GM12878 (cell line): Measurements from ENCODE around the gene GPC5. TPM values are rescaled to one million over a fixed set of nuclear protein-coding genes. Genes with fewer than 3 reads are reported as not detected.

Experiments
- ATAC-seq: fragments of 200-7000 bp; cut with Tn5 transposase; 3 replicates; pipeline ENCODE4 v1.9.1; 2020; ENCODE audit warnings: mild to moderate bottlenecking, moderate library complexity
- BruUV-seq: library from RNA; stranded (reverse); fragments of 400-500 nt; replicated peaks from 2 replicates; lab custom pipeline; 2021; lab: Mats Ljungman, UMichigan
- CTCF ChIA-PET: fragments of 300-600 bp; sonication (Branson Sonifier 250); formaldehyde crosslinking; extraction: SDS; loops from one replicate; lab custom pipeline; 2021; ENCODE audit warnings: inconsistent platforms; lab: Yijun Ruan, JAX
- POLR2A ChIA-PET: fragments of 350-600 bp; formaldehyde crosslinking; extraction: SDS; loops from one replicate; lab custom pipeline; 2021; ENCODE audit warnings: inconsistent platforms; lab: Charles Lee
- RAD21 ChIA-PET: fragments of 300-600 bp; sonication (Branson Sonifier 250); formaldehyde crosslinking; loops from one replicate; lab custom pipeline; 2023; ENCODE audit warnings: antibody characterized with exemption; ENCODE audit not compliant: unreplicated experiment; lab: Charles Lee
- SMC1A ChIA-PET: fragments of 300-600 bp; sonication (Branson Sonifier 250); formaldehyde crosslinking; loops from one replicate; lab custom pipeline; 2023; ENCODE audit not compliant: unreplicated experiment, uncharacterized antibody; lab: Charles Lee
- DNase-seq: peaks from one replicate; pipeline ENCODE4 v3.0.0-alpha.2; 2011; ENCODE audit warnings: low read depth, low spot score
- FAIRE-seq: peaks from 3 replicates; lab custom pipeline; 2011; peaks lifted over from hg19 to GRCh38; lab: Jason Lieb, UNC
- H2AFZ ChIP-seq: 2 replicates; pipeline ENCODE4 v1.6.0; 2011; ENCODE audit warnings: low read depth, low read length, control low read depth; ENCODE audit not compliant: control insufficient read depth
- H3K27ac ChIP-seq: 2 replicates; pipeline ENCODE4 v1.5.1; 2011; ENCODE audit warnings: control low read depth; ENCODE audit not compliant: control insufficient read depth, insufficient read depth
- H3K27me3 ChIP-seq, 2 experiments: replicated peaks in 1 of 2; 2 replicates each; pipeline versions ENCODE4 v1.6.0 to v1.6.1; 2011; ENCODE audit warnings: low read length in 1 of 2; ENCODE audit not compliant: control insufficient read depth in 2 of 2, insufficient read depth in 2 of 2
- H3K36me3 ChIP-seq, 2 experiments: 2 replicates each; pipeline ENCODE4 v1.5.1; 2011; ENCODE audit warnings: low read length in 1 of 2; ENCODE audit not compliant: control insufficient read depth in 2 of 2, insufficient read depth in 2 of 2
- H3K4me1 ChIP-seq: 2 replicates; pipeline ENCODE4 v1.6.1; 2011; ENCODE audit warnings: mild to moderate bottlenecking, low read length, moderate library complexity, mixed read lengths; ENCODE audit not compliant: control insufficient read depth, insufficient read depth
- H3K4me2 ChIP-seq: 2 replicates; pipeline ENCODE4 v1.6.0; 2011; ENCODE audit warnings: control low read depth; ENCODE audit not compliant: control insufficient read depth, insufficient read depth
- H3K4me3 ChIP-seq: fragments of 200-600 bp; sonication (generic); 2 replicates; pipeline ENCODE4 v1.5.1; 2016
- H3K79me2 ChIP-seq: 2 replicates; pipeline ENCODE4 v1.6.0; 2011; ENCODE audit warnings: low read length; ENCODE audit not compliant: control insufficient read depth, insufficient read depth
- H3K9ac ChIP-seq: 2 replicates; pipeline ENCODE4 v1.8.0; 2011; ENCODE audit warnings: low read length, control low read depth, mixed read lengths; ENCODE audit not compliant: control insufficient read depth, insufficient read depth
- H3K9me3 ChIP-seq: replicated peaks from 3 replicates; pipeline ENCODE4 v1.5.1; 2011; ENCODE audit warnings: mild to moderate bottlenecking, low read length; ENCODE audit not compliant: control insufficient read depth, insufficient read depth
- H4K20me1 ChIP-seq: 2 replicates; pipeline ENCODE4 v1.6.0; 2011; ENCODE audit not compliant: control insufficient read depth, insufficient read depth
- CBX3 ChIP-seq: fragments of 200-600 bp; sonication (generic); IDR thresholded peaks from 2 replicates; pipeline ENCODE4 v1.6.1; 2016; ENCODE audit warnings: low read depth, borderline replicate concordance
- ESRRA ChIP-seq: IDR thresholded peaks from 2 replicates; pipeline ENCODE4 v1.6.1; 2012; ENCODE audit warnings: mild to moderate bottlenecking, low read length, improper control_type of control experiment
- EZH2 ChIP-seq: IDR thresholded peaks from 2 replicates; pipeline ENCODE4 v1.6.1; 2012; ENCODE audit warnings: low read depth, mild to moderate bottlenecking, control low read depth, inconsistent platforms, low read length, borderline replicate concordance; ENCODE audit not compliant: control insufficient read depth
- IRF5 ChIP-seq: fragments of 450-650 bp; IDR thresholded peaks from 2 replicates; pipeline ENCODE4 v1.6.1; 2017; ENCODE audit warnings: borderline replicate concordance
- MAX ChIP-seq: IDR thresholded peaks from 2 replicates; pipeline ENCODE4 v1.6.1; 2012; ENCODE audit warnings: low read depth, low read length, improper control_type of control experiment
- MEF2A ChIP-seq: IDR thresholded peaks from 2 replicates; pipeline ENCODE4 v1.6.1; 2011; ENCODE audit warnings: low read depth, mild to moderate bottlenecking, low read length, moderate library complexity; ENCODE audit not compliant: insufficient read depth
- MXI1 ChIP-seq: fragments of 150-350 bp; IDR thresholded peaks from 2 replicates; pipeline ENCODE4 v1.6.1; 2011; ENCODE audit warnings: low read depth, mild to moderate bottlenecking, inconsistent platforms, low read length, improper control_type of control experiment
- NKRF ChIP-seq: fragments of 450-650 bp; conservative IDR thresholded peaks from 2 replicates; pipeline ENCODE4 v1.6.1; 2017; ENCODE audit warnings: mild to moderate bottlenecking, moderate library complexity
- RELA ChIP-seq: fragments of 450-650 bp; IDR thresholded peaks from 2 replicates; pipeline ENCODE4 v1.8.0; 2014; ENCODE audit warnings: borderline replicate concordance; ENCODE audit not compliant: partially characterized antibody
- SIX5 ChIP-seq: IDR thresholded peaks from 2 replicates; pipeline ENCODE4 v1.6.1; 2011; ENCODE audit warnings: mild to moderate bottlenecking, low read depth, low read length, moderate library complexity; ENCODE audit not compliant: severe bottlenecking
- SMAD1 ChIP-seq: fragments of 450-650 bp; IDR thresholded peaks from 2 replicates; pipeline ENCODE4 v1.6.1; 2018; ENCODE audit warnings: mild to moderate bottlenecking, low read depth; ENCODE audit not compliant: partially characterized antibody
- SMAD5 ChIP-seq: IDR thresholded peaks from 2 replicates; pipeline ENCODE4 v1.6.1; 2016; ENCODE audit warnings: antibody characterized with exemption, low read depth
- SUPT20H ChIP-seq: IDR thresholded peaks from 2 replicates; pipeline ENCODE4 v1.6.1; 2011; ENCODE audit warnings: low read depth, mild to moderate bottlenecking, low read length, moderate library complexity, borderline replicate concordance; ENCODE audit not compliant: control insufficient read depth
- WRNIP1 ChIP-seq: IDR thresholded peaks from 2 replicates; pipeline ENCODE4 v1.6.1; 2011; ENCODE audit warnings: low read depth, low read length, improper control_type of control experiment, borderline replicate concordance
- ZBTB40 ChIP-seq: fragments of 450-650 bp; IDR thresholded peaks from 2 replicates; pipeline ENCODE4 v1.6.1; 2016; ENCODE audit warnings: mild to moderate bottlenecking, moderate library complexity, borderline replicate concordance
- WGBS: methylation state at CpG from one replicate; pipeline ENCODE4 v1.1.6; 2016; ENCODE audit warnings: low lambda C conversion rate; ENCODE audit not compliant: insufficient replicate concordance, insufficient coverage; ENCODE audit errors: missing lambda C conversion rate; 5-methylcytosine and 5-hydroxymethylcytosine counted together
- in situ Hi-C: fragments of 300-500 bp; cut with MboI; formaldehyde crosslinking; loops from 9 replicates; pipeline ENCODE4 v1.14.3; 2018; ENCODE audit warnings: mixed read lengths
- intact Hi-C: fragments of 100-400 bp; cut with micrococcal nuclease; formaldehyde crosslinking; loops from one replicate; pipeline ENCODE4 v1.14.2; 2022; ENCODE audit not compliant: unreplicated experiment
- polyA plus RNA-seq, 11 experiments: library from polyadenylated mRNA; depleted of rRNA in 4 of 11; unstranded in 6 of 11; stranded (reverse) in 5 of 11; fragments of >200 nt; fragmentation: Nextera tagmentation in 4 of 11; fragmentation: Illumina TruSeq in 1 of 11; extraction: Ambion mirVana in 4 of 11; extraction: Trizol in 1 of 11; gene quantifications; 1 replicate in 1 of 11; 2 replicates in 10 of 11; pipeline versions ENCODE4 v1.2.1 to v1.2.3, GENCODE V29; 2011 to 2016; ENCODE audit warnings: inconsistent platforms in 2 of 11, missing spikeins in 2 of 11, low read depth in 1 of 11
- total RNA-seq, 4 experiments: library from RNA; depleted of rRNA in 3 of 4; stranded (reverse); fragments of >200 nt in 3 of 4; fragmentation: Illumina TruSeq in 1 of 4; extraction: Trizol in 1 of 4; gene quantifications; 2 replicates each; pipeline versions ENCODE4 v1.2.1 to v1.2.3, GENCODE V29; 2013 to 2021
- TF ChIP-seq, protein P1 (sequence below): IDR thresholded peaks from 2 replicates; pipeline ENCODE4 v1.6.1; 2011; ENCODE audit warnings: low read depth, low read length, improper control_type of control experiment, borderline replicate concordance

The GPC5 gene
- total and polyA plus RNA-seq, 10 of the 15 experiments (the other 5 are each of a cell fraction or from before 2014, with no cell fraction given): 0.05 to 0.87 (median 0.44) TPM; not detected in 1

DNA sequence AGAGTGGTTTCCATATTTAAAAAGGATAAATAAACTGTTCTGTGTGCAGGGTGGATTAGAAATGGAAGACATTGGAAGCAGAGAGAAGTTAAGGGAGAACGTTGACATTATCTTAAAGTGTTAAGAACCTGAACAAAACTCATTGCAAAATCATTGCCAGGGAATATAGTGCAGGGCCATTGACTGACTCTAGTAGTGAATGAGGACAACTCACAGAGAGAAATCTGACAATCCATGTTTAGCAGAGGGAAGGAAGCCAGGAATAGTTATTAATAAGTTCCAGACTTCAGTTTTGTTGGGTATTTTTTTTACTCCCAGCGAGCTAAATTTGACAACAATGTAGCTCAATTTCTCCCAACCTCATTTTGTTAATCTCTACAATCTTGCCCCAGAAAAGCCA is 1273.4 kb downstream of the GPC5 start:
- ATAC-seq (no peak), FAIRE-seq (no peak), DNase-seq (no peak)
- CTCF ChIA-PET: no interaction called here
- Histone ChIP-seq H3K27me3 (no peaks in the 10 kb centered on the region), H2AFZ (no peak overlapping the region), H3K4me1 (no peaks in the 10 kb centered on the region), H3K4me2 (no peak overlapping the region), H3K36me3 (no peaks in the 10 kb centered on the region), H3K9me3 (no peaks in the 10 kb centered on the region), H4K20me1 (no peaks in the 10 kb centered on the region), H3K9ac (no peak overlapping the region), H3K4me3 (no peak overlapping the region), H3K79me2 (no peaks in the 10 kb centered on the region), H3K27ac (no peak overlapping the region)
- POLR2A ChIA-PET: no interaction called here
- no TSS peak for BruUV-seq
- in situ Hi-C loops (no loop called here), intact Hi-C loops (no loop called here)
- SMC1A ChIA-PET: no interaction called here
- RAD21 ChIA-PET: no interaction called here
- 0% methylated on average over 2 of the region's 2 CpGs for WGBS
- no peak for TF ChIP-seq IRF5
- no peak for TF ChIP-seq RELA
- no peak for TF ChIP-seq SMAD5
- TF ChIP-seq MAX: no peak
- no peak for TF ChIP-seq SIX5
- TF ChIP-seq MXI1: no peak
- TF ChIP-seq MEF2A: no peak
- no peak for TF ChIP-seq SMAD1
- no peak for TF ChIP-seq ZBTB40
- TF ChIP-seq, protein P1, sequence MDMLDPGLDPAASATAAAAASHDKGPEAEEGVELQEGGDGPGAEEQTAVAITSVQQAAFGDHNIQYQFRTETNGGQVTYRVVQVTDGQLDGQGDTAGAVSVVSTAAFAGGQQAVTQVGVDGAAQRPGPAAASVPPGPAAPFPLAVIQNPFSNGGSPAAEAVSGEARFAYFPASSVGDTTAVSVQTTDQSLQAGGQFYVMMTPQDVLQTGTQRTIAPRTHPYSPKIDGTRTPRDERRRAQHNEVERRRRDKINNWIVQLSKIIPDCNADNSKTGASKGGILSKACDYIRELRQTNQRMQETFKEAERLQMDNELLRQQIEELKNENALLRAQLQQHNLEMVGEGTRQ: no peak
- TF ChIP-seq WRNIP1: no peak
- no peak for TF ChIP-seq CBX3
- TF ChIP-seq SUPT20H: no peak
- TF ChIP-seq ESRRA: no peak
- TF ChIP-seq NKRF: no peak
- no peak for TF ChIP-seq EZH2
